Stomach smooth muscle (tissue), 2 donors: ENCODE results near the gene RC3H2.
"Not testable (repeated sequence)": the region's sequence is repeated elsewhere in the genome, so short reads cannot be mapped to it uniquely, and the experiment has no call there.

Experiments used
- H3K27ac ChIP-seq: one replicate; pipeline ENCODE4 v1.7.0; 2013; ENCODE audit warnings: mild to moderate bottlenecking, low read length, inconsistent platforms
- H3K27me3 ChIP-seq, 2 donors: one replicate each; pipeline ENCODE4 v1.7.0; 2013; ENCODE audit warnings: low read length in 2 of 2; ENCODE audit not compliant: insufficient read depth in 2 of 2, control insufficient read depth in 1 of 2
- H3K36me3 ChIP-seq, 2 donors: one replicate each; pipeline ENCODE4 v1.7.0; 2013; ENCODE audit warnings: low read length in 2 of 2; ENCODE audit not compliant: control insufficient read depth in 2 of 2, insufficient read depth in 2 of 2
- H3K4me1 ChIP-seq: one replicate; pipeline ENCODE4 v1.7.0; 2013; ENCODE audit warnings: low read length; ENCODE audit not compliant: control insufficient read depth, insufficient read depth
- H3K4me3 ChIP-seq, 2 donors: one replicate each; pipeline ENCODE4 v1.7.0; 2013; ENCODE audit warnings: low read length in 2 of 2
- H3K9ac ChIP-seq, 2 donors: one replicate each; pipeline ENCODE4 v1.7.0; 2013; ENCODE audit warnings: low read length in 2 of 2, mild to moderate bottlenecking in 1 of 2
- H3K9me3 ChIP-seq, 2 donors: one replicate each; pipeline ENCODE4 v1.7.0; 2013; ENCODE audit warnings: low read length in 2 of 2; ENCODE audit not compliant: control insufficient read depth in 2 of 2
- donor health status: healthy.
- donor health status: Pancreatic carcinoma.

RC3H2 gene

DNA sequence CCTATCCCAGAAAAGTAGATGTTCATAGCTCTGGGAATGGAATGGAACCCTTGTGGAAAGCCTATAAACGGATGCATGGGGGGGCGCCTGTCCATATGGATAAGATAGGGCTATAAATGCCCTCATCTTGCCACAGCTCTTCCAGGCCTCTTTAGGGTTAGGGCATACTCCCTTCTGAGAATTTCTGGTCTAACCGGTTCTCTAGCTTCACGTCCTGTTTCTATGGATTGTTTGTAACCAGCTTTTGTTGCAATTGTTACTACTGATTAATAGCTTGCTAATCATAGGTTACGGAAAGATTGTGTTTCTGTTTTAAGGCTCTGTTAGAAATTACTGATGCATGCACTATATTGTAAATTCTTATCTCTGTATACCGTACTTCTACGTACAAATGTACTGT lies 95.9 kb downstream of the RC3H2 start:
- H3K9ac ChIP-seq, H3K4me3 ChIP-seq, H3K9me3 ChIP-seq: not testable (repeated sequence)

DNA sequence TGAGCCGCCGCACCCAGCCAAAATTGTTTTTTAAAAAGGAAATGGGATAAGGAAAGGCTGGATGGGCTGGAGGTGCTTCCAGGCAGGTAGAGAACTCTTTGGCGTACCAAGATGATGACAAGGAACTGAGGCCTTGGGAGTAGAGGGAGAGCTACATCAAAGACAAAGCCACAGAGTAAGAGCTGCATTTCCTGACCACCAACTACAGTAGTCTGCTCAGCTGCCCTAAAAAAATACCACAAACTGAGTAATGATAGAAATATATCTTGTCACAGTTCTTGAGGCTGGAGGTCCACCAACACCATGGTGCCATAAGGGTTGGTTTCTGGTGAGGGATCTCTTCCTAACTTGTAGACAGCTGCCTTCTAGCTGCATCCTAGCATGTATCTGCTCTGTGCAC lies 97.0 kb downstream of the RC3H2 start:
- Histone ChIP-seq H3K27ac (no peak overlapping the region), H3K9ac (no peak overlapping the region), H3K4me3 (no peak overlapping the region), H3K36me3 (peaks cover 0 to 2% of the 10 kb centered on the region in 2 donors), H3K4me1 (no peaks in the 10 kb centered on the region), H3K27me3 (no peaks in the 10 kb centered on the region), H3K9me3 (no peaks in the 10 kb centered on the region)

More for the DNA sequence above, 95.9 kb downstream of the RC3H2 start:
- H3K36me3 ChIP-seq, H3K27ac ChIP-seq, H3K4me1 ChIP-seq, H3K27me3 ChIP-seq: not testable (repeated sequence)

DNA sequence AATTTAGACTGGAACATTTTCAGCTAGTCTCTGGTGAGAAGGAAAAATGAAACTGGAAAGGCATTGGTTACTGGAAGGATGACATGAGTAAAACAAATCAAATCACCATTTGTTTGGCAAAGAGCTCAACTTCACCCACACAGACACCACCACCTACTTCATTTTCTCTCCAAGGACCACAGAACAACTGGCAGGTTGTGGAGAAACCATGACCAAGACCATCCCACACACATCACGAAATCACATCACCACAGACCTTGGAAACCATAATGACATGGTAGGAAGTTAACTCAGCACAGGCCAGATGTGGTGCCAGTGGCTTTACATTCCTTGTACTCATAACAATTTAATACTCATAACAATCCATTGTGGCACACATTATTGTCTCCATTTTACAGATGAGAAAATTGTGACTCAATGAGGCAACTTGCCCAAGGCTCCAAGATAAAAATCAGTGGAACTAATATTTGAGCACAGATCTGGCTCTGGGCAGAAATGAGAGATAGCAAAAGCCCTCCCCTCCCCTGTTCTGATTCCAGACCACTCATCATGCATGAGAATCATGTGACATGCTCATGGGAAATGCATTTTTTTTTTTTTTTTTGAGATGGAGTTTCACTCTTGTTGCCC lies 97.8 kb downstream of the RC3H2 start:
- Histone ChIP-seq H3K36me3 (peaks cover 0 to 2% of the 10 kb centered on the region in 2 donors), H3K27ac (no peak overlapping the region), H3K27me3 (no peaks in the 10 kb centered on the region), H3K9me3 (no peaks in the 10 kb centered on the region), H3K4me3 (no peak overlapping the region), H3K4me1 (no peaks in the 10 kb centered on the region), H3K9ac (no peak overlapping the region)

DNA sequence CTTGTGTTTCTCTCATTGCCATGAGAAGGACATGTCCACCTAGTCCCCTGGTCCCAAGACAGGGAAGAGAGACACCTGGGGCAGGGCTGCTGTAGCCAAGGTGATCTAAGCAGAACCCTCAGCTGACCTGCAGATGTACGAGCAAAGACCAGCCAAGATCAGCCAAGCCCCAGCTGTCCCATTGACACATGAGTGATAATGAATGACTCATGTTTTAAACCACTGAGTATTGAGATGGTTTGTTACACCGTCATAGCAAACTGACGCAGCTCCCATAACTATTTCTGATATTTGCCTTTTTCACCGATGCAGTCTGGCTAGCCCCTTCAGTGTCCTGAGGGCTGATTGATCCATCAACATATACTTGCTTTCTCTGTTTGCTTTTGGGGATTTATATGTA lies 98.5 kb downstream of the RC3H2 start:
- Histone ChIP-seq H3K27ac (no peak overlapping the region), H3K4me3 (no peak overlapping the region), H3K9me3 (no peaks in the 10 kb centered on the region)

DNA sequence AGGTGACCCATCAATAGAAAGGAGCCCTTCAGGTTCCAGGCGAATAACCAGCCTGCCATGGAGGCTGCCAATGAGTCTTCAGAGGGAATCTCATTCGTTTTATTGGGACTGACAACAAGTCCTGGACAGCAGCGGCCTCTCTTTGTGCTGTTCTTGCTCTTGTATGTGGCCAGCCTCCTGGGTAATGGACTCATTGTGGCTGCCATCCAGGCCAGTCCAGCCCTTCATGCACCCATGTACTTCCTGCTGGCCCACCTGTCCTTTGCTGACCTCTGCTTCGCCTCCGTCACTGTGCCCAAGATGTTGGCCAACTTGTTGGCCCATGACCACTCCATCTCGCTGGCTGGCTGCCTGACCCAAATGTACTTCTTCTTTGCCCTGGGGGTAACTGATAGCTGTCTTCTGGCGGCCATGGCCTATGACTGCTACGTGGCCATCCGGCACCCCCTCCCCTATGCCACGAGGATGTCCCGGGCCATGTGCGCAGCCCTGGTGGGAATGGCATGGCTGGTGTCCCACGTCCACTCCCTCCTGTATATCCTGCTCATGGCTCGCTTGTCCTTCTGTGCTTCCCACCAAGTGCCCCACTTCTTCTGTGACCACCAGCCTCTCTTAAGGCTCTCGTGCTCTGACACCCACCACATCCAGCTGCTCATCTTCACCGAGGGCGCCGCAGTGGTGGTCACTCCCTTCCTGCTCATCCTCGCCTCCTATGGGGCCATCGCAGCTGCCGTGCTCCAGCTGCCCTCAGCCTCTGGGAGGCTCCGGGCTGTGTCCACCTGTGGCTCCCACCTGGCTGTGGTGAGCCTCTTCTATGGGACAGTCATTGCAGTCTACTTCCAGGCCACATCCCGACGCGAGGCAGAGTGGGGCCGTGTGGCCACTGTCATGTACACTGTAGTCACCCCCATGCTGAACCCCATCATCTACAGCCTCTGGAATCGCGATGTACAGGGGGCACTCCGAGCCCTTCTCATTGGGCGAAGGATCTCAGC lies 104.8 kb downstream of the RC3H2 start, which contains the start of gene OR1K1:
OR1K1 (plus strand) TSS at position 58 of the 995 bp plus-strand sequence; CDS start at position 58, 0 bp downstream.
- Histone ChIP-seq H3K27me3 (no peaks in the 10 kb centered on the region), H3K4me3 (no peak within 1 kb of the TSS), H3K4me1 (no peaks in the 10 kb centered on the region), H3K9ac (no peak within 1 kb of the TSS), H3K27ac (no peak within 1 kb of the TSS), H3K9me3 (no peaks in the 10 kb centered on the region), H3K36me3 (peaks cover 0 to 2% of the 10 kb centered on the region in 2 donors)

More for the DNA sequence above, 98.5 kb downstream of the RC3H2 start:
- Histone ChIP-seq H3K4me1 (no peaks in the 10 kb centered on the region), H3K36me3 (peaks cover 0 to 2% of the 10 kb centered on the region in 2 donors), H3K9ac (no peak overlapping the region), H3K27me3 (no peaks in the 10 kb centered on the region)

DNA sequence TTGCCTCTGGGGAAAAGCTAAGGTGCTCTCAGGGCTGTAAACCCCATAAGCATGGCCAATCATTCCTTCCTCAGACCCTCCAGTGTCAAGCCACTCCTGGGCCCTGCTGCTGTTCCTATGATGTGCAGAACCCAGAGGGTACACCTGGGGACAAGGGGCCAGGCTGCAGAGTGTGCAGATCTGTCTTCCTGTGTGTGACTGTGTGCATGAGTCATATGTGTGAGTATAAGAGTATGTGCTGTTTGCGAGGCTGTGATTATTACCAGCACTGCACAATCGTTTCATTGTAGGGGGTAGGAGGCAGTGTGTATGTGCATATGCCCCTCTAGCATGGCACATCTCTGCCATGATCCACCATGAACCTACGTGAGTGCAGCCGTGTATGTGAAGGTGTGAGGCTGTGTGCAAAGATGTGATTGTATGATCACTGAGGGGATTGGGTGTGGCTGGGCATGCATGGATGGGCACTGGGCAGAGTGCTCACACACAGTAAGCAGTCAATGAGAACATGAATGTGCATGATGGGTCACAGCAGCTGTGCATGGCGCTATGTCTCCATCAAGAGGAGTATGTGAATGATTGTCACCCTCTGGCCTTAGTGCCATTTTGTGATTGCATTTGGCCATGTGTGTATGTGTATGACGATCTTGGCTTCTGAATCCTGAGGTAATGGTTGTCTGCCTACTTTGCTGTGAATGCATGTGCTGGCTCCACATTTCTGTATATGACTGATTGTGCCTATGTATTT lies 107.7 kb downstream of the RC3H2 start:
- Histone ChIP-seq H3K4me1 (no peaks in the 10 kb centered on the region), H3K9me3 (no peaks in the 10 kb centered on the region), H3K9ac (no peak overlapping the region), H3K4me3 (no peak overlapping the region), H3K27me3 (no peaks in the 10 kb centered on the region), H3K27ac (no peak overlapping the region), H3K36me3 (no peaks in the 10 kb centered on the region)
